K562 (cell line): ENCODE measurements around the gene METAP1D. TPM values are rescaled to one million over a fixed set of nuclear protein-coding genes. Genes with fewer than 3 reads are reported as not detected.

Experiments used
- CBX1 ChIP-seq: sonication (generic); IDR thresholded peaks from 2 replicates; pipeline ENCODE4 v1.6.1; 2016; ENCODE audit warnings: antibody characterized with exemption, low read depth, mild to moderate bottlenecking
- CBX2 ChIP-seq: fragments of 200-600 bp; sonication (generic); IDR thresholded peaks from one replicate; pipeline ENCODE4 v1.6.1; 2012; ENCODE audit warnings: mild to moderate bottlenecking, low read length, inconsistent platforms; ENCODE audit not compliant: insufficient read depth, poor library complexity, severe bottlenecking
- CHD4 ChIP-seq: fragments of 200-600 bp; sonication (generic); IDR thresholded peaks from 3 replicates; pipeline ENCODE4 v1.6.1; 2012; ENCODE audit warnings: low read depth, mild to moderate bottlenecking, mixed read lengths, low read length, inconsistent platforms; ENCODE audit not compliant: insufficient read depth, insufficient replicate concordance, poor library complexity, severe bottlenecking
- E2F3 ChIP-seq: fragments of 250-450 bp; sonication (Bioruptor Pico); IDR thresholded peaks from 2 replicates; pipeline ENCODE4 v1.4.0; 2020; ENCODE audit warnings: mild to moderate bottlenecking
- FOXA3 ChIP-seq, 2 experiments: fragments of 450-650 bp in 1 of 2; sonication (generic) in 1 of 2; formaldehyde crosslinking; IDR thresholded peaks in 1 of 2; conservative IDR thresholded peaks in 1 of 2; 2 replicates each; pipeline versions ENCODE4 v1.4.0 to v1.8.0; 2020 to 2022; ENCODE audit warnings: mild to moderate bottlenecking in 2 of 2, missing genetic modification reagents in 1 of 2
- GABPB1 ChIP-seq: sonication (generic); formaldehyde crosslinking; IDR thresholded peaks from 2 replicates; pipeline ENCODE4 v1.8.0; 2022; ENCODE audit warnings: mild to moderate bottlenecking, missing genetic modification reagents
- GTF2B ChIP-seq: IDR thresholded peaks from 2 replicates; pipeline ENCODE4 v1.6.1; 2011; ENCODE audit not compliant: insufficient read length; ENCODE audit errors: extremely low read depth
- GTF2E2 ChIP-seq: fragments of 200-800 bp; sonication (Bioruptor generic); IDR thresholded peaks from 2 replicates; pipeline ENCODE4 v1.6.1; 2016; ENCODE audit warnings: missing genetic modification characterization, missing compliant biosample characterization
- LCOR ChIP-seq: sonication (generic); formaldehyde crosslinking; IDR thresholded peaks from 2 replicates; pipeline ENCODE4 v1.8.0; 2022; ENCODE audit warnings: mild to moderate bottlenecking, missing genetic modification reagents
- NELFE ChIP-seq: IDR thresholded peaks from 2 replicates; pipeline ENCODE4 v1.6.1; 2011; ENCODE audit warnings: mild to moderate bottlenecking; ENCODE audit not compliant: insufficient read depth, insufficient read length
- PRDM10 ChIP-seq: fragments of 450-650 bp; IDR thresholded peaks from 2 replicates; pipeline ENCODE4 v1.6.1; 2018; ENCODE audit not compliant: partially characterized antibody
- SNIP1 ChIP-seq: fragments of 450-650 bp; IDR thresholded peaks from 2 replicates; pipeline ENCODE4 v1.7.1; 2017; ENCODE audit warnings: low read depth, mild to moderate bottlenecking
- SP1 ChIP-seq: sonication (generic); formaldehyde crosslinking; IDR thresholded peaks from 2 replicates; pipeline ENCODE4 v1.8.1; 2022; ENCODE audit warnings: mild to moderate bottlenecking, missing genetic modification reagents
- SUPT5H ChIP-seq: fragments of 450-650 bp; IDR thresholded peaks from 2 replicates; pipeline ENCODE4 v1.6.1; 2016
- TAF9B ChIP-seq: fragments of 450-650 bp; IDR thresholded peaks from 2 replicates; pipeline ENCODE4 v1.6.1; 2018; ENCODE audit warnings: mild to moderate bottlenecking; ENCODE audit not compliant: partially characterized antibody
- TCFL5 ChIP-seq: fragments of 250-450 bp; sonication (Bioruptor Pico); conservative IDR thresholded peaks from 2 replicates; pipeline ENCODE4 v1.6.1; 2021; ENCODE audit warnings: mild to moderate bottlenecking, moderate library complexity, matching md5 sums
- TGIF2 ChIP-seq: sonication (generic); formaldehyde crosslinking; IDR thresholded peaks from 2 replicates; pipeline ENCODE4 v1.8.1; 2022; ENCODE audit warnings: mild to moderate bottlenecking, missing genetic modification reagents, moderate library complexity
- THRA ChIP-seq: fragments of 450-650 bp; IDR thresholded peaks from 2 replicates; pipeline ENCODE4 v1.6.1; 2017; ENCODE audit warnings: mild to moderate bottlenecking, moderate library complexity
- U2AF1 ChIP-seq: fragments of 200-400 bp; formaldehyde crosslinking; optimal IDR thresholded peaks from 2 replicates; pipeline ENCODE3; 2017; ENCODE audit warnings: mild to moderate bottlenecking, low read depth, low read length, moderate library complexity
- ZFP36 ChIP-seq: fragments of 150-350 bp; IDR thresholded peaks from 2 replicates; pipeline ENCODE4 v1.6.1; 2018; ENCODE audit warnings: low read length, low read depth; ENCODE audit not compliant: partially characterized antibody
- polyA plus RNA-seq, 8 experiments: library from polyadenylated mRNA; depleted of rRNA in 4 of 8; stranded (reverse) in 5 of 8; unstranded in 3 of 8; fragments of >200 nt; fragmentation: Nextera tagmentation in 2 of 8; fragmentation: Illumina TruSeq in 1 of 8; extraction: Ambion mirVana in 2 of 8; extraction: Trizol in 1 of 8; gene quantifications; 2 replicates each; pipeline versions ENCODE4 v1.2.1 to v1.2.3, GENCODE V29; 2011 to 2014; ENCODE audit warnings: inconsistent platforms in 1 of 8, missing spikeins in 1 of 8
- total RNA-seq, 7 experiments: library from RNA; depleted of rRNA in 6 of 7; stranded (reverse); fragments of >200 nt in 6 of 7; fragmentation: Illumina TruSeq in 2 of 7; extraction: Trizol in 2 of 7; gene quantifications; 2 replicates each; pipeline versions ENCODE4 v1.2.1 to v1.2.3, GENCODE V29; 2011 to 2021; ENCODE audit warnings: low replicate concordance in 1 of 7

Gene METAP1D
- total and polyA plus RNA-seq, 9 of the 15 experiments (the other 6 are each of a cell fraction or from before 2014, with no cell fraction given), result 8.0 to 23.4 (median 15.7) TPM

DNA sequence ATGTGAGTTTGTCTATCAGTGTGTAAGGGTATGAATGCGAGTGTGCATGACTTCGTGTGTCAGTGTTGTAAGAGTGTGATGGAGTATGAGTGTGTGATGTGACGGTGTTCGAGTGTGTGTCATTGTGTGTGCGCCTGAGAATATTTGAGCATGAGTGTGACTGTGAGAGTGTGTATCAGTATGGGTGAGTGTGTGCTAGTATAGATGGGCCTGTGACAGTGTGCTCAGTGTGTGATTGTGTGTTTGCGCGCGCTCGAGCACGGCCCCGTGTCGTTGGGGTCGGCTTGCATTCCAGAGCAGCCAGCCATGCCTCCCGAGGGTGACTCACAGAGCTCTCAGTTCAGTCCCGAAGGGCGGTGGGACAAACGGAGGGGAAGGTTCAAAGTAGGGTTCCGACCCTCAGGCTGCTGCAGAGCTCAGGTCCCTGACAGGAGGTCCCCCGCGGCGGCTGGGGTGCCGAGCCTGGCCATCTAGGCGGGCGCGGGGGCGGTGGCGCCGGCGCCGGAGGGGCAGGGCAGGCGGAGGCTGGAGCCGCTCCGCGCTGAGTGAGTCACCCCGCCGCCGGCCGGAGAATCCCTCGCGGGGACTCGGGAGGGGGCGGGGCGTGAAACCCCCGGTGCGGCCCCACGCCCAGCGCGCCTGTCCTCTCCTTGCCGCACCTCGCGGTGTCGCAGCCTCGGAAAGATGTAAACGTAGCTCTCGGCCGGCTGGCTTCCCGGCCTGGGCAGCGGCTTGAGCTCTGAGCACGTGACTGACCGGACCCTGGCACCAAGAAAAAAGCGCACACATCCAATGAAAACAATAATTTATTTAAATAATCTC is 99.1 kb downstream of the METAP1D start (continued):
- TF ChIP-seq PRDM10 (no peak), FOXA3 (CRISPR knock-in tag; conservative IDR thresholded peaks at IDR 0.05 in 1 of 2, IDR thresholded peaks at IDR 0.05 in 1 of 2) (no peak; a peak in 1 of 4 replicates), NELFE (no peak), SP1 (CRISPR knock-in tag) (peak; percentile 71), CBX2 (no peak), U2AF1 (peak; percentile 25), SNIP1 (no peak), E2F3 (CRISPR knock-in tag) (peak; percentile 63; the same call in 1 of the 2 replicates), GTF2E2 (tag) (no peak; the same call in 1 of the 2 replicates), LCOR (0 out of 2 replicates have a peak, but pooled peaks have one; percentile 50), ZFP36 (peak; percentile 28), GABPB1 (CRISPR knock-in tag) (peak; percentile 38; the same call in 1 of the 2 replicates), TCFL5 (no peak), TGIF2 (CRISPR knock-in tag) (no peak), GTF2B (no peak), CHD4 (peak; percentile 26), SUPT5H (no peak), TAF9B (no peak), THRA (no peak), CBX1 (peak; percentile 2; the same call in 1 of the 2 replicates)
